GM23248 (cell line): Measurements from ENCODE around the gene BMAL1. TPM values are rescaled to one million over a fixed set of nuclear protein-coding genes. Genes with fewer than 3 reads are reported as not detected.
"Not testable (repeated sequence)": the region's sequence is repeated elsewhere in the genome, so short reads cannot be mapped to it uniquely, and the experiment has no call there.

Experiments used
- DNase-seq: peaks from one replicate; pipeline ENCODE4 v3.0.0-alpha.2; 2015
- H2AFZ ChIP-seq: fragments of 200-600 bp; sonication (generic); 2 replicates; pipeline ENCODE4 v1.6.1; 2016; ENCODE audit warnings: antibody characterized with exemption
- H3F3A ChIP-seq: fragments of 200-600 bp; sonication (generic); 2 replicates; pipeline ENCODE4 v1.6.1; 2016; ENCODE audit warnings: mild to moderate bottlenecking, antibody characterized with exemption, mixed run types; ENCODE audit not compliant: insufficient read depth
- H3K27ac ChIP-seq: fragments of 200-600 bp; sonication (generic); 2 replicates; pipeline ENCODE4 v1.5.1; 2016; ENCODE audit warnings: mild to moderate bottlenecking
- H3K27me3 ChIP-seq: fragments of 200-600 bp; sonication (generic); replicated peaks from 2 replicates; pipeline ENCODE4 v1.6.1; 2016; ENCODE audit warnings: mild to moderate bottlenecking; ENCODE audit not compliant: insufficient read depth
- H3K36me3 ChIP-seq: fragments of 200-600 bp; sonication (generic); 2 replicates; pipeline ENCODE4 v1.6.1; 2016; ENCODE audit warnings: low read depth, mild to moderate bottlenecking
- H3K4me1 ChIP-seq: fragments of 200-600 bp; sonication (generic); 2 replicates; pipeline ENCODE4 v1.6.1; 2016; ENCODE audit warnings: mild to moderate bottlenecking; ENCODE audit not compliant: insufficient read depth
- H3K4me2 ChIP-seq: fragments of 200-600 bp; sonication (generic); one replicate; pipeline ENCODE4 v1.6.1; 2016; ENCODE audit warnings: mild to moderate bottlenecking; ENCODE audit not compliant: unreplicated experiment
- H3K4me3 ChIP-seq: fragments of 200-600 bp; sonication (generic); 2 replicates; pipeline ENCODE4 v1.5.1; 2016; ENCODE audit warnings: mild to moderate bottlenecking
- H3K79me2 ChIP-seq: fragments of 200-600 bp; sonication (generic); 2 replicates; pipeline ENCODE4 v1.6.1; 2016; ENCODE audit warnings: mild to moderate bottlenecking; ENCODE audit not compliant: insufficient read depth
- H3K9ac ChIP-seq: fragments of 200-600 bp; sonication (generic); 2 replicates; pipeline ENCODE4 v1.6.1; 2016; ENCODE audit warnings: mild to moderate bottlenecking
- H3K9me2 ChIP-seq: fragments of 200-600 bp; sonication (generic); 2 replicates; pipeline ENCODE4 v1.6.1; 2016; ENCODE audit warnings: mixed run types, mild to moderate bottlenecking, moderate library complexity; ENCODE audit not compliant: insufficient read depth
- H3K9me3 ChIP-seq: fragments of 200-600 bp; sonication (generic); one replicate; pipeline ENCODE4 v1.6.1; 2017; ENCODE audit warnings: low read depth
- H4K20me1 ChIP-seq: fragments of 200-600 bp; sonication (generic); 2 replicates; pipeline ENCODE4 v1.6.0; 2016; ENCODE audit not compliant: insufficient read depth
- EZH2 ChIP-seq: fragments of 200-600 bp; sonication (generic); IDR thresholded peaks from 2 replicates; pipeline ENCODE4 v1.6.1; 2018; ENCODE audit warnings: antibody characterized with exemption, mild to moderate bottlenecking; ENCODE audit not compliant: insufficient read depth, poor library complexity, severe bottlenecking
- EZH2phosphoT487 ChIP-seq: fragments of 200-600 bp; sonication (generic); IDR thresholded peaks from 2 replicates; pipeline ENCODE4 v1.6.1; 2018; ENCODE audit warnings: antibody characterized with exemption, moderate library complexity, mild to moderate bottlenecking, low read depth; ENCODE audit not compliant: insufficient read depth
- WGBS, 2 experiments: methylation state at CpG; one replicate each; pipeline ENCODE4 v1.1.6; 2015 to 2017; ENCODE audit warnings: low lambda C conversion rate in 2 of 2, low coverage in 1 of 2; ENCODE audit errors: missing lambda C conversion rate in 2 of 2; 5-methylcytosine and 5-hydroxymethylcytosine counted together
- in situ Hi-C: fragments of 300-500 bp; cut with MboI; formaldehyde crosslinking; loops from 2 replicates; pipeline ENCODE4 v1.15.0; 2020
- polyA plus RNA-seq: library from polyadenylated mRNA; unstranded; fragments of >200 nt; fragmentation: Nextera tagmentation; extraction: Ambion mirVana; gene quantifications from 2 replicates; pipeline ENCODE4 v1.2.1, GENCODE V29; 2016
- total RNA-seq: library from RNA; depleted of rRNA; stranded (reverse); fragments of >200 nt; shearing (Covaris generic); gene quantifications from 2 replicates; pipeline ENCODE4 v1.2.3, GENCODE V29; 2014

The BMAL1 gene
- total and polyA plus RNA-seq, 2 experiments from 2014 or later: 31.9 to 41.7 TPM

- Histone ChIP-seq H3F3A (peaks cover 52% of the 10 kb centered on the region), H4K20me1 (no peaks in the 10 kb centered on the region), H3K9ac (no peak overlapping the region), H3K27me3 (no peaks in the 10 kb centered on the region), H3K9me3 (no peaks in the 10 kb centered on the region), H3K79me2 (no peaks in the 10 kb centered on the region), H3K4me3 (no peak overlapping the region), H3K4me1 (peaks cover 4% of the 10 kb centered on the region; the same call in 1 of the 2 replicates), H3K27ac (no peak overlapping the region), H2AFZ (no peak overlapping the region), H3K36me3 (peaks cover 46% of the 10 kb centered on the region), H3K4me2 (no peak overlapping the region), H3K9me2 (no peaks in the 10 kb centered on the region)
- in situ Hi-C loops: no loop called here
- 69 to 85% methylated on average over 2 of the region's 2 CpGs for WGBS, 2 experiments
- DNase-seq: no peak
- no peak for TF ChIP-seq EZH2phosphoT487
- no peak for TF ChIP-seq EZH2
These were observed 109.0 kb downstream of the BMAL1 start for GRCh38 chr11:13386567-13386966.

GRCh38 chr11:13388741-13389140 is 111.2 kb downstream of the BMAL1 start:
- no peak overlapping the region for H3K27ac ChIP-seq
- peaks cover 32% of the 10 kb centered on the region for H3K36me3 ChIP-seq
- peaks cover 4% of the 10 kb centered on the region; the same call in 1 of the 2 replicates for H3K4me1 ChIP-seq
- H2AFZ ChIP-seq: no peak overlapping the region
- H3K4me3 ChIP-seq: no peak overlapping the region
- H3K4me2 ChIP-seq: no peak overlapping the region
- in situ Hi-C loops: no loop called here
- H3K9me2 ChIP-seq: no peaks in the 10 kb centered on the region
- H3K79me2 ChIP-seq: no peaks in the 10 kb centered on the region
- WGBS, 2 experiments: 60 to 73% methylated on average over 5 of the region's 5 CpGs
- H3K9ac ChIP-seq: no peak overlapping the region
- H3F3A ChIP-seq: peaks cover 60% of the 10 kb centered on the region
- TF ChIP-seq EZH2phosphoT487 (no peak), EZH2 (no peak)
- H3K9me3 ChIP-seq: no peaks in the 10 kb centered on the region
- no peaks in the 10 kb centered on the region for H4K20me1 ChIP-seq
- no peaks in the 10 kb centered on the region for H3K27me3 ChIP-seq
- DNase-seq: no peak

GRCh38 chr11:13391217-13391616 is 113.6 kb downstream of the BMAL1 start:
- Histone ChIP-seq H3K27me3 (no peaks in the 10 kb centered on the region), H3K4me1 (no peaks in the 10 kb centered on the region), H3K9me2 (no peaks in the 10 kb centered on the region), H3K9ac (no peak overlapping the region), H4K20me1 (no peaks in the 10 kb centered on the region), H3K9me3 (no peaks in the 10 kb centered on the region), H3K79me2 (no peaks in the 10 kb centered on the region), H3K27ac (no peak overlapping the region), H2AFZ (no peak overlapping the region), H3K4me3 (no peak overlapping the region), H3F3A (peaks cover 38% of the 10 kb centered on the region; the same call in 1 of the 2 replicates), H3K36me3 (peaks cover 25% of the 10 kb centered on the region), H3K4me2 (no peak overlapping the region)
- in situ Hi-C loops: no loop called here
- no peak for DNase-seq
- 95 to 100% methylated on average over 1 of the region's 1 CpG for whole genome bisulfite sequencing, 2 experiments
- TF ChIP-seq EZH2: no peak
- no peak for TF ChIP-seq EZH2phosphoT487

- H3K9me3 ChIP-seq, H3K4me2 ChIP-seq, H3F3A ChIP-seq, H2AFZ ChIP-seq, H3K9ac ChIP-seq, H3K79me2 ChIP-seq, H3K27ac ChIP-seq, H3K9me2 ChIP-seq, DNase-seq, H3K4me1 ChIP-seq, H3K27me3 ChIP-seq, H3K4me3 ChIP-seq, H4K20me1 ChIP-seq, in situ Hi-C loops: not testable (repeated sequence)
- H3K36me3 ChIP-seq: peaks cover 14% of the 10 kb centered on the region
These were observed 120.7 kb downstream of the BMAL1 start for GRCh38 chr11:13398335-13398734.

- Histone ChIP-seq H3K9me2 (no peaks in the 10 kb centered on the region), H3K36me3 (peaks cover 38% of the 10 kb centered on the region), H3F3A (no peaks in the 10 kb centered on the region), H3K4me3 (no peak overlapping the region), H3K27ac (no peak overlapping the region), H3K27me3 (no peaks in the 10 kb centered on the region), H2AFZ (no peak overlapping the region), H3K4me1 (no peaks in the 10 kb centered on the region), H3K9me3 (no peaks in the 10 kb centered on the region), H3K79me2 (no peaks in the 10 kb centered on the region), H4K20me1 (no peaks in the 10 kb centered on the region), H3K9ac (no peak overlapping the region), H3K4me2 (no peak overlapping the region)
- TF ChIP-seq EZH2 (no peak), EZH2phosphoT487 (no peak)
- DNase-seq: no peak
- in situ Hi-C loops: no loop called here
- WGBS, 2 experiments: 98 to 100% methylated on average over 4 of the region's 4 CpGs
These were observed 127.6 kb downstream of the BMAL1 start for GRCh38 chr11:13405220-13405619.
